K562 (cell line): Measurements from ENCODE around the gene SPATA3. TPM values are rescaled to one million over a fixed set of nuclear protein-coding genes. Genes with fewer than 3 reads are reported as not detected.

Experiments
- ATAC-seq: fragments of 200-7000 bp; cut with Tn5 transposase; 3 replicates; pipeline ENCODE4 v1.9.1; 2020; ENCODE audit warnings: moderate library complexity
- BruUV-seq: library from RNA; stranded (reverse); fragments of 400-500 nt; replicated peaks from 2 replicates; lab custom pipeline; 2021; lab: Mats Ljungman, UMichigan
- CTCF ChIA-PET: fragments of 300-600 bp; formaldehyde crosslinking; extraction: SDS; loops from one replicate; lab custom pipeline; 2021; ENCODE audit warnings: low intra/inter-chr PET ratio; lab: Yijun Ruan, JAX
- POLR2A ChIA-PET: fragments of 300-600, 350-650 bp; sonication (Branson Sonifier 250); formaldehyde crosslinking; extraction: SDS; loops from one replicate; lab custom pipeline; 2021; ENCODE audit warnings: antibody characterized with exemption, inconsistent platforms; lab: Yijun Ruan, JAX
- DNase-seq, 4 experiments: peaks; one replicate each; pipeline versions ENCODE4 v3.0.0 to v3.0.0-alpha.2; 2011 to 2018; ENCODE audit warnings: low spot score in 3 of 4, mixed read lengths in 3 of 4; ENCODE audit errors: extremely low read depth in 1 of 4
- FAIRE-seq: peaks from 2 replicates; lab custom pipeline; 2011; peaks lifted over from hg19 to GRCh38; lab: Jason Lieb, UNC
- H2AFZ ChIP-seq: 2 replicates; pipeline ENCODE4 v1.6.0; 2011; ENCODE audit warnings: low read depth, low read length, control low read depth, inconsistent platforms
- H3K27ac ChIP-seq: fragments of 200-600 bp; 3 replicates; pipeline ENCODE4 v1.8.0; 2011; ENCODE audit warnings: low read depth, mild to moderate bottlenecking, control low read depth, inconsistent platforms, low read length, moderate library complexity, mixed read lengths; ENCODE audit errors: extremely low read depth
- H3K27me3 ChIP-seq, 2 experiments: fragments of 300-600 bp in 1 of 2; 2 replicates in 1 of 2; 3 replicates in 1 of 2; pipeline versions ENCODE4 v1.6.0 to v1.8.0; 2011; ENCODE audit warnings: inconsistent platforms in 2 of 2, low read length in 2 of 2, mild to moderate bottlenecking in 1 of 2, mixed read lengths in 1 of 2, moderate library complexity in 1 of 2; ENCODE audit not compliant: control insufficient read depth in 2 of 2, insufficient read depth in 2 of 2
- H3K36me3 ChIP-seq: fragments of 300-600 bp; 3 replicates; pipeline ENCODE4 v1.8.0; 2011; ENCODE audit warnings: mild to moderate bottlenecking, low read length, inconsistent platforms; ENCODE audit not compliant: control insufficient read depth, insufficient read depth
- H3K4me1 ChIP-seq, 2 experiments: fragments of 200-600 bp in 1 of 2; replicated peaks in 1 of 2; 2 replicates in 1 of 2; 3 replicates in 1 of 2; pipeline versions ENCODE4 v1.5.1 to v1.8.0; 2011; ENCODE audit warnings: inconsistent platforms in 2 of 2, low read length in 2 of 2, mild to moderate bottlenecking in 1 of 2, mixed read lengths in 1 of 2, moderate library complexity in 1 of 2; ENCODE audit not compliant: control insufficient read depth in 2 of 2, insufficient read depth in 2 of 2
- H3K4me2 ChIP-seq: 2 replicates; pipeline ENCODE4 v1.6.1; 2011; ENCODE audit warnings: low read length, control low read depth, inconsistent platforms, mixed read lengths; ENCODE audit not compliant: insufficient read depth
- H3K4me3 ChIP-seq: fragments of 200-600 bp; sonication (generic), shearing (Covaris generic); 2 replicates; pipeline ENCODE4 v1.5.1; 2016; ENCODE audit warnings: control low read depth, inconsistent platforms
- H3K79me2 ChIP-seq: fragments of 200-600 bp; 3 replicates; pipeline ENCODE4 v1.8.0; 2011; ENCODE audit warnings: low read length, inconsistent platforms; ENCODE audit not compliant: control insufficient read depth, insufficient read depth
- H3K9ac ChIP-seq, 2 experiments: 2 replicates each; pipeline versions ENCODE4 v1.6.0 to v1.6.1; 2011; ENCODE audit warnings: low read depth in 2 of 2, low read length in 2 of 2, control low read depth in 1 of 2, inconsistent platforms in 1 of 2, mild to moderate bottlenecking in 1 of 2, mixed read lengths in 1 of 2; ENCODE audit not compliant: insufficient read depth in 1 of 2
- H3K9me1 ChIP-seq: one replicate; pipeline ENCODE4 v1.6.0; 2011; ENCODE audit warnings: inconsistent platforms, mild to moderate bottlenecking, low read length, moderate library complexity; ENCODE audit not compliant: control insufficient read depth, insufficient read depth
- H3K9me3 ChIP-seq: replicated peaks from 2 replicates; pipeline ENCODE4 v1.5.1; 2011; ENCODE audit warnings: low read depth, low read length, inconsistent platforms; ENCODE audit not compliant: control insufficient read depth, insufficient read depth
- H4K20me1 ChIP-seq: replicated peaks from 2 replicates; pipeline ENCODE4 v1.6.1; 2011; ENCODE audit warnings: low read length, inconsistent platforms, mixed read lengths; ENCODE audit not compliant: control insufficient read depth, insufficient read depth
- CHD4 ChIP-seq: fragments of 200-600 bp; sonication (generic); IDR thresholded peaks from 3 replicates; pipeline ENCODE4 v1.6.1; 2012; ENCODE audit warnings: low read depth, mild to moderate bottlenecking, mixed read lengths, low read length, inconsistent platforms; ENCODE audit not compliant: insufficient read depth, insufficient replicate concordance, poor library complexity, severe bottlenecking
- CUX1 ChIP-seq: fragments of 200-800 bp; sonication (Bioruptor generic); IDR thresholded peaks from 2 replicates; pipeline ENCODE4 v1.6.1; 2016; ENCODE audit warnings: missing genetic modification characterization, missing compliant biosample characterization
- GATAD2B ChIP-seq: fragments of 450-650 bp; IDR thresholded peaks from 2 replicates; pipeline ENCODE4 v1.6.1; 2017; ENCODE audit warnings: mild to moderate bottlenecking, borderline replicate concordance
- MGA ChIP-seq: fragments of 450-650 bp; IDR thresholded peaks from 2 replicates; pipeline ENCODE4 v1.6.1; 2016; ENCODE audit warnings: mild to moderate bottlenecking, moderate library complexity
- TEAD1 ChIP-seq, 2 experiments: fragments of 450-650 bp in 1 of 2; sonication (generic) in 1 of 2; formaldehyde crosslinking; IDR thresholded peaks; 2 replicates each; pipeline versions ENCODE4 v1.4.0 to v1.8.0; 2020 to 2022; ENCODE audit warnings: mild to moderate bottlenecking in 2 of 2, missing genetic modification reagents in 1 of 2
- whole genome bisulfite sequencing: fragments of 100-300 bp; shearing (Covaris generic); methylation state at CpG from one replicate; pipeline ENCODE4 v1.1.6; 2016; ENCODE audit warnings: low coverage, mixed read lengths; ENCODE audit not compliant: insufficient coverage; ENCODE audit errors: missing lambda C conversion rate; 5-methylcytosine and 5-hydroxymethylcytosine counted together
- in situ Hi-C: fragments of 300-500 bp; cut with MboI; formaldehyde crosslinking; loops from 4 replicates; pipeline ENCODE4 v1.15.0; 2018; ENCODE audit warnings: inconsistent platforms, mixed read lengths
- intact Hi-C: fragments of 100-400 bp; cut with micrococcal nuclease; formaldehyde crosslinking; loops from 2 replicates; pipeline ENCODE4 v1.14.2; 2022
- polyA plus RNA-seq, 8 experiments: library from polyadenylated mRNA; depleted of rRNA in 4 of 8; stranded (reverse) in 5 of 8; unstranded in 3 of 8; fragments of >200 nt; fragmentation: Nextera tagmentation in 2 of 8; fragmentation: Illumina TruSeq in 1 of 8; extraction: Ambion mirVana in 2 of 8; extraction: Trizol in 1 of 8; gene quantifications; 2 replicates each; pipeline versions ENCODE4 v1.2.1 to v1.2.3, GENCODE V29; 2011 to 2014; ENCODE audit warnings: inconsistent platforms in 1 of 8, missing spikeins in 1 of 8
- total RNA-seq, 7 experiments: library from RNA; depleted of rRNA in 6 of 7; stranded (reverse); fragments of >200 nt in 6 of 7; fragmentation: Illumina TruSeq in 2 of 7; extraction: Trizol in 2 of 7; gene quantifications; 2 replicates each; pipeline versions ENCODE4 v1.2.1 to v1.2.3, GENCODE V29; 2011 to 2021; ENCODE audit warnings: low replicate concordance in 1 of 7

The SPATA3 gene
- total and polyA plus RNA-seq, 9 of the 15 experiments (the other 6 are each of a cell fraction or from before 2014, with no cell fraction given) = not detected

GRCh38 chr2:231011526-231011925, 15.6 kb downstream of the SPATA3 start:
- ChIA-PET CTCF (no interaction called here), POLR2A (no interaction called here)
- H3K27ac ChIP-seq = no peak overlapping the region
- FAIRE-seq (no peak), DNase-seq (no peak), ATAC-seq (no peak)
- no peaks in the 10 kb centered on the region for H3K79me2 ChIP-seq
- intact Hi-C loops (no loop called here), in situ Hi-C loops (no loop called here)
- H3K4me3 ChIP-seq = no peak overlapping the region
- 0% methylated on average over 2 of the region's 2 CpGs for WGBS
- BruUV-seq = no TSS peak
- no peaks in the 10 kb centered on the region for H3K9me3 ChIP-seq
- no peaks in the 10 kb centered on the region for H3K4me1 ChIP-seq
- no peak overlapping the region for H2AFZ ChIP-seq
- H3K9ac ChIP-seq = no peak overlapping the region
- H3K36me3 ChIP-seq = no peaks in the 10 kb centered on the region
- no peak overlapping the region for H3K4me2 ChIP-seq
- no peaks in the 10 kb centered on the region; the same call in 1 of the 2 replicates for H4K20me1 ChIP-seq
- H3K27me3 ChIP-seq = peaks cover 10 to 27% of the 10 kb centered on the region in 2 experiments; a peak in 3 of 5 replicates
- H3K9me1 ChIP-seq = no peaks in the 10 kb centered on the region
- TF ChIP-seq CHD4 (no peak), GATAD2B (no peak), TEAD1 (CRISPR knock-in tag; IDR thresholded peaks at IDR 0.05) (no peak), MGA (no peak), CUX1 (CRISPR knock-in tag) (no peak)
